ENCODE data around the gene SNAPC4. TPM values are rescaled to one million over a fixed set of nuclear protein-coding genes. Genes with fewer than 3 reads are reported as not detected.

Gene SNAPC4
- polyA plus RNA-seq, 6 donors from 2014 or later = 1.1 to 2.1 (median 1.3) TPM; not detected in 1

DNA sequence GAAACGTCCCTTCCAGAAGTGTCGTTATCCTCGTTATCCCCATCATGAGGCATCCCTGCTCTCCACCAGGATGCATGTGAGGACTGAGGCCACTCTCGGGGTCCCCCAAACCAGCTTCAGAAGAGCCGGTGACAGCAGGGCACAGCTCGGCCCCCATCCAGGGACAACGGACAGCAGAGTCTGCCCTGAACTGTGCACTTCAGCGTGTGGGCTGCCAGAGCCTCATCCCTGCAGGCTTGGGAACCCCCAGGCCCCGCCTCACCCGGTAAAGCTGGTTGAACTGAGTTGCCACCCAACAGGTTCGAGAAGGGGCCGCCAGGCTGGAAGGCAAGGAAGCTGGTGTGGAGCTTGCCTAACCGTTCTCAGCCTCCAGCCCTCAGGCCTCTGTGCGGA, 25.8 kb downstream of the SNAPC4 start:
- no peak for DNase-seq
- no peak overlapping the region for H3K27ac Mint-ChIP-seq
- H3K9me3 Mint-ChIP-seq = no peaks in the 10 kb centered on the region
- peaks cover 0 to 18% (median 9%) of the 10 kb centered on the region in 3 donors for H3K4me1 Mint-ChIP-seq
- H3K4me3 Mint-ChIP-seq = no peak overlapping the region
- no peaks in the 10 kb centered on the region for H3K36me3 Mint-ChIP-seq
- no peak for ATAC-seq (ENCODE audit: low read depth in 2 of 2)
- H3K27me3 Mint-ChIP-seq = no peaks in the 10 kb centered on the region

DNA sequence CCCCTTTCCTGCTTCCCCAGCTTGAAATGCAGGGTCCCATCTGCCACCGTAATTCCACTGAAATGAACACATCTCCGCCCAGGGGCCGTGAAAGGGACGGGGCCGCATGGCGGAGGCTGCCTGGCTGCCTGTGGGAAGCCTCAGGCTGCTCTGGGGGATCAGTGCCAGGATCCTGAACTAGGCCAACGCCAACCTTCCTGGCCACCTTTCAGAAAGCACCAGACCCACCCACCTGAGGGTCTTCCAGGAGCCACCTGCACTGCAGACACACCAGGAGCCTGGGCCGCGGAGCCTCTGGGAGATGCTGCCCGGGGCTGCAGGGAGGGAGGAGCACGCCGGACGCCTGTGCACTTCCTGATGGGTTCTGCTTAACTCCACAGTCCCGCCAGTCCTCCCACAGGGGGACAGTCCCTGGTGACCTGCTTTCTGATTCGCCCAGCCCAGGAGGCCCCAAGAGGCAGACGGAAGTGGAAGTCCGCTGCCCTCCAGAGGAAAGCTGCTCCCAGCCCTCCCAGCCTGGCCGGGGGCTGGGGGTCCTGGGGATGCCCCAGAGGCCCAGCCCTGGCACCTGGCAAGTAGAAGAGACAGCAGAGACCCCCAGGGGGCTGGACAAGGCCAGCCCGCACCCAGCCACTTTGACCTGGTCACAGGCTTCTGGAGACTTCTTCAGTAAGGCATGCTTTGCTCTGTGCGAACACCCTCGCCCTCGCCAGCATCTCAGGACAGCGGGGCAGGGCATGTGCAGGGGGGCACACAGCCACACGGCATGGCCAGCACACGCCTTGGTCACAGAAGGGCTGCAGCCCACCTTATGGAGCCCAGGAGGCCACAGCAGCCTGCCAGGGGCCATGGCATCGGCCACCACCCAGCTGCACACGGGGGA, 26.4 kb downstream of the SNAPC4 start, which contains the start of gene CARD9:
TSS of gene CARD9 (minus strand) at position 370 of the 883 bp plus-strand sequence. CDS start 1,591 bp downstream, outside the sequence.
- no peak for DNase-seq
- H3K27me3 Mint-ChIP-seq = no peaks in the 10 kb centered on the region
- ATAC-seq (ENCODE audit: low read depth in 2 of 2) = no peak
- peak within 1 kb of the TSS in 4 of 8 donors; percentile 2 to 56 (median 33) for H3K4me3 Mint-ChIP-seq
- H3K36me3 Mint-ChIP-seq = no peaks in the 10 kb centered on the region
- no peaks in the 10 kb centered on the region for H3K9me3 Mint-ChIP-seq
- H3K27ac Mint-ChIP-seq = peak within 1 kb of the TSS in 2 of 6 donors; percentile 24 to 65
- H3K4me1 Mint-ChIP-seq = peaks cover 0 to 18% (median 9%) of the 10 kb centered on the region in 3 donors

DNA sequence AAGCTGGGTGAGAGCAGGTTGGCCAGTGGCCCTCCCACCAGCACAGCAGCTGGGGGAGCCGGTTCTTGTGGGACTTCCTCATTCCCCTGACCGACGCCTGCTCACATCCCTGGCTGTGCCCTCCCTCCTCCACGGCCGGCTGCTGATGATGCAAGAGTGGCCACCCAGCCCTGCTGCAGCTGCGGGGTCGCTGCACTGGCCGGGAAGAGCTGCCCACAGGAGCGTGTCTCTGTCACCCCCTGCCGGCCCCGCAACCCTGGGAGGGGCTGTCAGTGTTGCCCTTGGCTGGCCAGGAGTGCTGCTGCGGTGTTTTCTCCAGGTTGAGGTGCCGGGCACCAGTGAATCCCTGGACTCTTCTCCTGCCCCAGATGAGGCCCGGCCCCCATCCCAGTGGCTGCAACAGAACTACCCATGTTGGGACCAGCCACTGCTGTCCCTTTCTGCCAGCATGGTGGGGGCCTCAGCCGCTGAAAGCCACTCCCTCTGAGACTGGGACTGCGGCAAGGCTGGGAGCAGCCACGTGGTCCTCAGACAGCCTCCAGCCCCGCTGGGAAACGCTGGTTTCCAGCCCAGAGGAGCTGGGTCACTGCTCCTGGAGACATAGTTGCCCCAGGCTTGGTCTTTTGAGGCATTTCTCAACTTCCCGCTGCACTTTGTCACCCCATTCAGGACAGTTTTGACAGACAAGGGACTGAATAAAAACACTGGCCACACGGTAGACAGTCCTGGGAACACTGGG, 27.2 kb downstream of the SNAPC4 start:
- H3K4me3 Mint-ChIP-seq = peak overlapping the region in 3 of 8 donors; percentile 3 to 56 (median 19)

DNA sequence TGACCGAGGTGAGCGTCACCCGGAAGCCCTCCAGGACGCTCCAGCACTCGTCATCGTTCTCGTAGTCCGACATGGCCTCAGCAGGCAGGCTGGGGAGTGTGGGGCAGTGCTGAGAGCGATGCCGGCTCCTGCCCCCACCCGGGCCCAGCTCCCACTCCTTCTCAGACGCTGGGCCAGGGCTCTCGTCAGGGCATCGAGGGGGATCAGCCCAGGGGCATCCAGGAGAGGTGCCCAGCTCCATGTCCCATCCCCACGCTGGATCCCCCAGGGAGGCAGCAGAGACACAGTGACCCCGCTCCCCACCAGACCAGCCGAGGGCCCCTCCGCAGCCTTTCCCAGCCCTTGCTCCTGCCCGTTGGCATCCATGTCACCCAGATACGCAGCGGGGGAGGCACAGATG, 28.0 kb downstream of the SNAPC4 start:
- H3K36me3 Mint-ChIP-seq = no peaks in the 10 kb centered on the region
- H3K27me3 Mint-ChIP-seq = no peaks in the 10 kb centered on the region
- no peak for DNase-seq
- H3K9me3 Mint-ChIP-seq = no peaks in the 10 kb centered on the region
- ATAC-seq (ENCODE audit: low read depth in 2 of 2) = no peak
- H3K4me1 Mint-ChIP-seq = peaks cover 0 to 14% (median 9%) of the 10 kb centered on the region in 3 donors
- H3K27ac Mint-ChIP-seq = no peak overlapping the region
- H3K4me3 Mint-ChIP-seq = no peak overlapping the region

More for the DNA sequence above, 27.2 kb downstream of the SNAPC4 start:
- H3K27ac Mint-ChIP-seq = peak overlapping the region in 1 of 6 donors; percentile 24
- peaks cover 0 to 18% (median 9%) of the 10 kb centered on the region in 3 donors for H3K4me1 Mint-ChIP-seq
- ATAC-seq (ENCODE audit: low read depth in 2 of 2) = peak; percentile 65 to 67
- no peak for DNase-seq
- H3K36me3 Mint-ChIP-seq = no peaks in the 10 kb centered on the region
- no peaks in the 10 kb centered on the region for H3K27me3 Mint-ChIP-seq
- H3K9me3 Mint-ChIP-seq = no peaks in the 10 kb centered on the region

DNA sequence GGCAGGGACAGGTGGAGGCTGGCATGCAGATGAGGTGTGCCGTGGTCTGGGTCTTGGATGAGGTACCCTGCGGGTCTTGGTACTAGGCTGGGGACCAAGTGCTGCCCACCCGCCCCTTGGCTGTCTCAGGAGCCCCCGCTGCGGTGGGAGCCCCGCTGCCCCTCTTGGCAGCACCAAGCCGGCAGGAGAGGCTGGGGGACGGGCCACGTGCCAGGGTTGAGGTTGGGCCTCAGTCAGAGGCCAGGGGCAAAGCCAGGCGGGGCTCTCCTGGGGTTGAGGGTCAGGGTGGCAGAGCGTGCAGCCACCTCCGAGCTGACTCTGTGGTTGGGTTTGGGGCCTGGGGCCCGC, 28.5 kb downstream of the SNAPC4 start:
- ATAC-seq (ENCODE audit: low read depth in 2 of 2) (no peak), DNase-seq (no peak)
- Mint-ChIP-seq H3K4me1 (peaks cover 0 to 14% (median 9%) of the 10 kb centered on the region in 3 donors), H3K27me3 (no peaks in the 10 kb centered on the region), H3K36me3 (no peaks in the 10 kb centered on the region), H3K4me3 (peak overlapping the region in 1 of 8 donors; percentile 6), H3K9me3 (no peaks in the 10 kb centered on the region), H3K27ac (no peak overlapping the region)

DNA sequence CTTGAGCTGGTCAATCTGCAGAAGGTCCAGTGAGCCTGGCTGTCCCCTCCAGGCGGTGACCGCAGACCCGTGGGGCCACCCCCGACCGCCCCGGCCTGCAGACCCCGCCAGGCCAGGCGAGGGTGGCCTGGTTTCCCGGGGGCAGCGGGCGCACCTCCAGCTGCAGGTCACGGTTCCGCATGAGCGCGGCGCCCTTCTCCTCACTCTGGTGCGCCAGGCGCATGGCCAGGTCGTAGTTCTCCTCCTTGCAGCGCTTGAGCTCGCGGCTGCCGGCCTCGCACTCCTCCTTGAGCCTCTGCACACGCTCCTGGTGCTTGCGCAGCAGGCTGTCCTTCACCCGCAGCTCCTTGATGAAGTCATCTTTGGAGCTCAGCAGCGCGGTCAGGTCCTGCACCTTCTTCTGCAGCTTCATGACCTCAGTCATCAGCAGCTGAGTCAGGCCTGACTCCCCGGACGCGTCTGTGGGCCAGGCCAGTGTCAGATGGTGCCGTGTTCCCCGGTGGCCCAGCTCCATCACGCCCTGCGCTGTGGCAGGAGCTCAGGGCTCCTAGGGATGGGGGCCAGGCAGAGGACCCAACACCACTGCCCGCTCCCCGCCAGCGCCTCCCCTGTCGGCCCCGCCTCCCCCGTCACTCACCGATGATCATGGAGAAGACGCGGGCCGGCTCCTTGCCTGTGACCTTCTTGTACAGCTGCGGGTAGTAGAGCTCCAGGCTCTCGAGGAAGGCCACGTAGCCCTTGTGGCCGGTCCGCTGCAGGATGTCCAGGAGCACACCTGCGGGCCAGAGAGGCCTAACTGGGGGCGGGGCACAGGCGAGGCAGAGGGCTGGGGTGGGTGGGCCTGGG, 29.1 kb downstream of the SNAPC4 start:
- no peaks in the 10 kb centered on the region for H3K9me3 Mint-ChIP-seq
- no peak overlapping the region for H3K4me3 Mint-ChIP-seq
- DNase-seq = no peak
- H3K27me3 Mint-ChIP-seq = peaks cover 0 to 6% (median 0%) of the 10 kb centered on the region in 3 donors
- no peak overlapping the region for H3K27ac Mint-ChIP-seq
- peaks cover 0 to 19% (median 12%) of the 10 kb centered on the region in 3 donors for H3K4me1 Mint-ChIP-seq
- ATAC-seq (ENCODE audit: low read depth in 2 of 2) = no peak
- H3K36me3 Mint-ChIP-seq = no peaks in the 10 kb centered on the region

DNA sequence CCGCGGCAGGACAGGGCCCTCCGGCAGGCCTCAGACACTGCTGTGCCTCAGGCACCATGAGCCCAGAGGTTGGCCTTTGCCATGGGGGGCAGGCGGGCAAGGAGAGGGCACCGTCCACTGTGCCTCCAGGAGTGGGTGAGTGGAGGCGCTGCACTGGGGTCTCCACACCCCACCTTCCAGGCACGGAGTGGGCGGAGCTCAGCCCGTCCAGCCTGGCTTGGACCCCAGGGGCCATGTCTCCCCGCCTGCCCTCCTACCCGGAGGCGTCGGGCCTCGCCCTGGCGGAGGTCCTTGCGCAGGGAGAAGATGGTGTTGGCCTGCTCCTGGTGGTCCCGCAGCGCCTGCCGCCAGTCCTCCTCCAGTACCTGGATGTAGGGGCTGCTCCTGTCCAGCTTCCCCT, 29.9 kb downstream of the SNAPC4 start:
- Mint-ChIP-seq H3K27ac (no peak overlapping the region), H3K4me3 (no peak overlapping the region), H3K36me3 (no peaks in the 10 kb centered on the region), H3K27me3 (peaks cover 0 to 13% (median 0%) of the 10 kb centered on the region in 3 donors), H3K9me3 (no peaks in the 10 kb centered on the region), H3K4me1 (peaks cover 0 to 26% (median 13%) of the 10 kb centered on the region in 3 donors)
- no peak for ATAC-seq (ENCODE audit: low read depth in 2 of 2)
- no peak for DNase-seq

DNA sequence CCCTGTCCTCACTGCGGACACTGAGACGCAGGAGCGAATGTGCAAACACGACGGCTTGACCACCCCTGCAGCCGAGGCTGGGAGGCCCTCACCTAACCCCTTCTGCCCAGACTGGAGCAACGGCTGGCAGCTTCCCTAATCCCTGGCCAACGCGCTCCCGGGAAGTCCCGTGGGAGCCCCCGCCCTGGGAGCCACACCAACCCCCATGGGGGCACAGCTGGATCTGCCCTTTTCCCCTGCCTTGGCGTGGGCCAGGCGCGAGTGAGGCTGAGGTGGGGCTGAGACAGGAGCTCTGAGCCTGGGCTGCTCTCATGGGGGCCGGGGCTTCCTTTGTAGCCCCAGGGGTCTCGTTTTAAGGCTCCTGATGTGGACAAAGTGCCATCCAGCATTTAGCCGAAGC, 31.8 kb downstream of the SNAPC4 start:
- no peaks in the 10 kb centered on the region for H3K9me3 Mint-ChIP-seq
- H3K4me1 Mint-ChIP-seq = peaks cover 0 to 23% (median 11%) of the 10 kb centered on the region in 3 donors
- no peak for DNase-seq
- no peak for ATAC-seq (ENCODE audit: low read depth in 2 of 2)
- no peak overlapping the region for H3K27ac Mint-ChIP-seq
- H3K36me3 Mint-ChIP-seq = no peaks in the 10 kb centered on the region
- no peak overlapping the region for H3K4me3 Mint-ChIP-seq
- peaks cover 0 to 13% (median 0%) of the 10 kb centered on the region in 3 donors for H3K27me3 Mint-ChIP-seq

DNA sequence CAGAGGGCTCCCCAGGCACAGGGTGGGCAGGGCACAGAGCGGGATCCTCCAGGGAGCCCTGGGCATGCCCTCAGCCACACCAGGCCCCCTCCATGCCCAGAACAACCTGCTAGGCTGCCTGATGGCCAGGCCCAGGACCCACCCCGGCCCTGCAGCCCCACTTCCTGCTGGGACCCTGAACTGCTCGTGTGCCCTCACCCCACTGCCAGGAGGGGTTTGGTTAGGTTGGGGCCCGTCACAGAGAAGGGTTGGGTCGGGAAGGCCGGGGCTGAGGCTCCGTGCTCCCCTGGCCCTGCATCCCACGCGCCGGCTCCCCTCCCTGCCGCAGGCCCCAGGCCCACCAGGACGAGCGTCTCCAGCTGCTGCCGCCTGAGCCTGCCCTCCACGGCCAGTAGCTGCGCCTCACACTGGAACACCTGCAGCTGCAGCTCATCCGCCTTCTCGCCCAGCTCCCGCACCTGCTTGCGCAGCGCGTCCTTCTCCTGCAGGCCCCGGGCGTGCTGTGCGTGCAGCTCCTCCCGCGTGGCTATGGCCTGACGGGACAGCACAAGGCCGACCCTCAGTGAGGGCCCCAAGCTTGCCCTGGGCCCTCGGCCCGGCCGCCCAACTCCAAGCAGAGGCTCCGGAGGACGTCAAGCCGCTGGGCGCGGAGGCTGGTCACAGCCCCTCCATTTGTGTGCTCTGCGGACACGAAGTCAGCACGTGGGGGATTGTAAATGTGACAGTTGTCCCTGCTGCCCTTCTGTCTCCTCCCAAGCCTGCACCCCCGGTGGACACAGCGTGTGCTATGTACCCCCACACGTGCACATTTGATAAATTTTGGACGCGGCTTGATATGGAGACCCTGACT, 32.4 kb downstream of the SNAPC4 start:
- Mint-ChIP-seq H3K27ac (no peak overlapping the region), H3K36me3 (no peaks in the 10 kb centered on the region), H3K4me3 (no peak overlapping the region), H3K27me3 (peaks cover 0 to 13% (median 0%) of the 10 kb centered on the region in 3 donors), H3K9me3 (no peaks in the 10 kb centered on the region), H3K4me1 (peaks cover under 1 to 22% (median 8%) of the 10 kb centered on the region in 3 donors)
- ATAC-seq (ENCODE audit: low read depth in 2 of 2) (no peak), DNase-seq (no peak)

DNA sequence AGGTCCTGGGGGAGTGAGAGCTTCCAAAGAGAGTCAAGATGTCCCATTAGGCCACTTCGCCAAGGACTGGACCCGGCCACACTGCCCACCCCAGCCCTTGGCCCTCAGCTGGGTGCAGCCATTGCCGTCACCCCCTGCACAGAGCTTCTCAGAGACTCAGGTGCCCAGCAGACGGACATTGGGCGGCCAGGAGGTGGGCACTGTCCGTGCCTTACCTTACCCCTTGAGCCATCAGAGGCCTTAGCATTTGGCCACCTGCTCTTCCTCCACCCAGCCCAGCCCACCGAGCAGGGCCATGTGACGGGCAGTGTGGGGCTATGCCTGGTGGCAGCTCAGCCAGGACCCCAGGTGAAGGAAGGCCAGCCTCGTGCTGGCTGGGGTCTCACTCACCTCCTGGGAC, 33.1 kb downstream of the SNAPC4 start:
- Mint-ChIP-seq H3K4me3 (no peak overlapping the region), H3K9me3 (no peaks in the 10 kb centered on the region), H3K27ac (no peak overlapping the region), H3K4me1 (peaks cover 3 to 22% (median 7%) of the 10 kb centered on the region in 3 donors), H3K36me3 (no peaks in the 10 kb centered on the region), H3K27me3 (peaks cover 0 to 13% (median 0%) of the 10 kb centered on the region in 3 donors)
- no peak for DNase-seq
- ATAC-seq (ENCODE audit: low read depth in 2 of 2) = no peak

DNA sequence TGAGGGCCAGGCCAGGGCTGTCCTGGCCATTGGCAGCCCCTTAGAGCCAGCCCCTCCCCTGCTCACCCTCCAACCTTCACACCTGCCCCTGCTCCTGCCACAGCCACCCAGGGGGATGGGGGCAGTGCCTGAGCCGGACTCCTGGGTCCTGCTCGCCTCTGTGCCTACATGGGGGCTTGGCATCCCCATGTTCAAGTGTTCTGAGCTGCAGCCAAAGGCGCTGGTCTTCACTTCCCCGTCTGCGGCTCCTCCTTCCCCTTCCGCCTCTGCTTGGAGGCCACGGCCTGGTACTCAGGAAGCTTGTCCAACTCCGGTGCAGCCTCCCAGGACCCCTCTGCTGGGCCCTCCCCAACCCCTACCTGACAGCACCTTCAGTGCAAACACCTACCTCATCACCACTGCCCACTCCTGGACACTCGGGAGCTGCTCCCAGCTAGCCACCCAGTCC, 34.2 kb downstream of the SNAPC4 start:
- H3K4me1 Mint-ChIP-seq = peaks cover 3 to 22% (median 7%) of the 10 kb centered on the region in 3 donors
- peaks cover 0 to 13% (median 0%) of the 10 kb centered on the region in 3 donors for H3K27me3 Mint-ChIP-seq
- ATAC-seq (ENCODE audit: low read depth in 2 of 2) (no peak), DNase-seq (no peak)
- no peaks in the 10 kb centered on the region for H3K9me3 Mint-ChIP-seq
- peak overlapping the region in 1 of 6 donors; percentile 28 for H3K27ac Mint-ChIP-seq
- H3K36me3 Mint-ChIP-seq = no peaks in the 10 kb centered on the region
- H3K4me3 Mint-ChIP-seq = peak overlapping the region in 3 of 8 donors; percentile 9 to 16 (median 11)
